ENCODE data around the gene CD79A. TPM values are rescaled to one million over a fixed set of nuclear protein-coding genes. Genes with fewer than 3 reads are reported as not detected.
A peak's percentile ranks its signal among the peaks of the same experiment; 100 is the strongest.

CD79A gene
- total and polyA plus RNA-seq, 2 donors (not counting 3 experiments of a cell fraction or from before 2014, with no cell fraction given), result 0.32 TPM; not detected in 1

- no peak overlapping the region for H3K27ac ChIP-seq (ENCODE audit: insufficient read depth, low read depth, low read length)
- peaks cover 31% of the 10 kb centered on the region for H3K79me2 ChIP-seq (ENCODE audit: control insufficient read depth, insufficient read depth, low read length)
- ChIA-PET POLR2A (interaction anchor here (0.6 to 0.9 kb wide), 4 partner anchors 10 to 74 kb away, joined by 3 to 8 read pairs (median 5); partner anchors contain the start of gene RPS19), CTCF (no interaction called here)
- H3K4me3 ChIP-seq (replicated peaks in 1 of 3; ENCODE audit: insufficient read depth in 1 of 3, low read depth in 1 of 3, low read length in 3 of 3), result no peak overlapping the region
- no peak overlapping the region for H2AFZ ChIP-seq (ENCODE audit: low read depth, low read length)
- intact Hi-C loops (cut with micrococcal nuclease), result no loop called here
- H3K4me2 ChIP-seq (ENCODE audit: insufficient read depth, low read length), result no peak overlapping the region
- peaks cover 2% of the 10 kb centered on the region for H3K4me1 ChIP-seq (ENCODE audit: control insufficient read depth, extremely low read depth, insufficient read depth, low read length)
- no peaks in the 10 kb centered on the region for H4K20me1 ChIP-seq (replicated peaks; ENCODE audit: control insufficient read depth, extremely low read depth, insufficient read depth, low read length)
- no TSS peak for BruUV-seq (replicated peaks)
- no peak for DNase-seq (ENCODE audit: low read depth, low spot score)
- H3K9ac ChIP-seq (replicated peaks; ENCODE audit: extremely low read depth, insufficient read depth, low read length), result no peak overlapping the region
- FAIRE-seq, result no peak
- H3K9me3 ChIP-seq (replicated peaks; ENCODE audit: control insufficient read depth, insufficient read depth, low read length), result no peaks in the 10 kb centered on the region
- TF ChIP-seq MAX (IDR thresholded peaks at IDR 0.05; ENCODE audit: insufficient read depth, insufficient read length) (no peak), FOS (IDR thresholded peaks at IDR 0.05; ENCODE audit: borderline replicate concordance, insufficient read depth, low read length) (no peak), GATA2 (IDR thresholded peaks at IDR 0.05; ENCODE audit: insufficient read depth, insufficient read length, low read depth, low read length) (no peak), POLR2A (IDR thresholded peaks at IDR 0.05; ENCODE audit: low read depth, low read length) (peak; percentile 29), JUN (IDR thresholded peaks at IDR 0.05; ENCODE audit: borderline replicate concordance, insufficient read depth, insufficient read length, low read depth) (no peak), POLR2AphosphoS5 (IDR thresholded peaks at IDR 0.05; ENCODE audit: insufficient read depth, low read depth, low read length) (no peak), MYC (IDR thresholded peaks at IDR 0.05; ENCODE audit: low read depth, low read length) (no peak), EZH2 (IDR thresholded peaks at IDR 0.05; ENCODE audit: borderline replicate concordance, low read depth, low read length, severe bottlenecking) (no peak)
- H3K27me3 ChIP-seq (ENCODE audit: control insufficient read depth in 2 of 2, insufficient read depth in 2 of 2, low read length in 2 of 2), result no peaks in the 10 kb centered on the region
- H3K9me1 ChIP-seq (replicated peaks; ENCODE audit: control insufficient read depth, extremely low read depth, insufficient read depth, low read length), result no peaks in the 10 kb centered on the region
- peaks cover 31 to 47% of the 10 kb centered on the region in 2 experiments for H3K36me3 ChIP-seq (ENCODE audit: control insufficient read depth in 2 of 2, extremely low read depth in 1 of 2, insufficient read depth in 2 of 2, low read length in 2 of 2)
- dilution Hi-C loops (cut with MboI; ENCODE audit: extremely low pct_ligation_motif_present, low sequenced_read_pairs), result no loop called here
Measured at GRCh38 chr19:41870401-41870873, 6.6 kb upstream of the CD79A start.
